Upper lobe of left lung (tissue), 4 donors: ENCODE data around the gene DBH.

ENCODE experiments used
- EP300 ChIP-seq, 4 donors: sonication (generic); formaldehyde crosslinking; IDR thresholded peaks; one replicate each; pipeline ENCODE4 v1.5.1; 2017; ENCODE audit warnings: antibody characterized with exemption in 4 of 4, control low read depth in 2 of 4
- POLR2A ChIP-seq, 4 donors: fragments of 450-650 bp; IDR thresholded peaks; one replicate each; pipeline ENCODE4 v1.5.1; 2016 to 2017; ENCODE audit warnings: antibody characterized with exemption in 4 of 4, mild to moderate bottlenecking in 2 of 4
- POLR2AphosphoS5 ChIP-seq, 2 donors: sonication (generic); formaldehyde crosslinking; IDR thresholded peaks; one replicate each; pipeline ENCODE4 v1.5.1; 2017; ENCODE audit warnings: antibody characterized with exemption in 2 of 2
- TF ChIP-seq, protein P1 (sequence below), 6 experiments: fragments of 450-650 bp in 4 of 6; fragments of 200-600 bp in 2 of 6; sonication (generic) in 2 of 6; IDR thresholded peaks; one replicate each; pipeline ENCODE4 v1.5.1; 2016 to 2019; ENCODE audit warnings: antibody characterized with exemption in 6 of 6

DNA sequence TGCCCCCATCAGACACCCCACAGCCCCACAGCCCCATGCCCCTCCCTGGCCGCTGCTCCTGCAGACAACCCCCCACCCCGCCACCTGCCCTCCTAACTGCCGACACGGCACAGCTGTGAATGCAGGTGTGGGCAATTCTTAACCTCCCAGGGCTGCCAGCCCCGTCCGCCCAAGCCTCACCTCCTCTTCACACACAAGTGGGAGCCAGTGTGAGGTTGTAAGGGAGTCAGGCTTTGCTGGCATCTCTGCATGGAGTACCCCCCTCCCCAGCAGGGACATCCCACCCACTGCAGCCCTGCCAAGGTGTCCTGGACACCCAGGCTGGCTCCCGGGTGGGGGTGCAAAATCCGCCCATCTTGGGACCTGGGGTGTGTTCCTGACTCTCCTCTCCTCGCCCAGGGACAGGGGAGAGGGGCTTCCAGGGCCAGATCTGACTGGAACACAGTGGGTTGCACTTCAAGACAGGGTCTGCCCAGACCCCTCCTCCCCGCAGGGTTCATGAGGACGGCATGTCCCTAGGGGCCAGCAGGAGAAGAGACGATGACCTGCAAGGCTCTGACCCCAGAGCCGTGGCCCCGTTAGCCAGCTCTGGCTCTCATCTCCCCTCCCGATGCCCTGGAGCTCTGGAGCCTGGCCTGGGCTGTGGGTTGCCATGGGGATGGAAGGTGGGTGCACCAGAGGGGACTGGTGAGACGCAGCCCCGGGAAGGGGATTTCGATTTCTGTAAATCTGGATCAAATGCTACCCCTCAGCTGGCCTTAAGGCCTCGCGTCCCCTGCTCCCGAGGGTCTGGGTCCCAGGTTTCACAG lies 67.6 kb downstream of the DBH start:
- TF ChIP-seq, protein P1, sequence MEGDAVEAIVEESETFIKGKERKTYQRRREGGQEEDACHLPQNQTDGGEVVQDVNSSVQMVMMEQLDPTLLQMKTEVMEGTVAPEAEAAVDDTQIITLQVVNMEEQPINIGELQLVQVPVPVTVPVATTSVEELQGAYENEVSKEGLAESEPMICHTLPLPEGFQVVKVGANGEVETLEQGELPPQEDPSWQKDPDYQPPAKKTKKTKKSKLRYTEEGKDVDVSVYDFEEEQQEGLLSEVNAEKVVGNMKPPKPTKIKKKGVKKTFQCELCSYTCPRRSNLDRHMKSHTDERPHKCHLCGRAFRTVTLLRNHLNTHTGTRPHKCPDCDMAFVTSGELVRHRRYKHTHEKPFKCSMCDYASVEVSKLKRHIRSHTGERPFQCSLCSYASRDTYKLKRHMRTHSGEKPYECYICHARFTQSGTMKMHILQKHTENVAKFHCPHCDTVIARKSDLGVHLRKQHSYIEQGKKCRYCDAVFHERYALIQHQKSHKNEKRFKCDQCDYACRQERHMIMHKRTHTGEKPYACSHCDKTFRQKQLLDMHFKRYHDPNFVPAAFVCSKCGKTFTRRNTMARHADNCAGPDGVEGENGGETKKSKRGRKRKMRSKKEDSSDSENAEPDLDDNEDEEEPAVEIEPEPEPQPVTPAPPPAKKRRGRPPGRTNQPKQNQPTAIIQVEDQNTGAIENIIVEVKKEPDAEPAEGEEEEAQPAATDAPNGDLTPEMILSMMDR (IDR thresholded peaks at IDR 0.05), result no peak
- no peak for TF ChIP-seq EP300 (IDR thresholded peaks at IDR 0.05)
- no peak for TF ChIP-seq POLR2A (IDR thresholded peaks at IDR 0.05)
- no peak for TF ChIP-seq POLR2AphosphoS5 (IDR thresholded peaks at IDR 0.05)
